K562 (cell line): ENCODE results near the gene THEM4. TPM values are rescaled to one million over a fixed set of nuclear protein-coding genes. Genes with fewer than 3 reads are reported as not detected.

Experiments used
- ATAC-seq: fragments of 200-7000 bp; cut with Tn5 transposase; 3 replicates; pipeline ENCODE4 v1.9.1; 2020; ENCODE audit warnings: moderate library complexity
- BruUV-seq: library from RNA; stranded (reverse); fragments of 400-500 nt; replicated peaks from 2 replicates; lab custom pipeline; 2021; lab: Mats Ljungman, UMichigan
- CTCF ChIA-PET: fragments of 300-600 bp; formaldehyde crosslinking; extraction: SDS; loops from one replicate; lab custom pipeline; 2021; ENCODE audit warnings: low intra/inter-chr PET ratio; lab: Yijun Ruan, JAX
- POLR2A ChIA-PET: fragments of 300-600, 350-650 bp; sonication (Branson Sonifier 250); formaldehyde crosslinking; extraction: SDS; loops from one replicate; lab custom pipeline; 2021; ENCODE audit warnings: antibody characterized with exemption, inconsistent platforms; lab: Yijun Ruan, JAX
- DNase-seq, 4 experiments: peaks; one replicate each; pipeline versions ENCODE4 v3.0.0 to v3.0.0-alpha.2; 2011 to 2018; ENCODE audit warnings: low spot score in 3 of 4, mixed read lengths in 3 of 4; ENCODE audit errors: extremely low read depth in 1 of 4
- FAIRE-seq: peaks from 2 replicates; lab custom pipeline; 2011; peaks lifted over from hg19 to GRCh38; lab: Jason Lieb, UNC
- H2AFZ ChIP-seq: 2 replicates; pipeline ENCODE4 v1.6.0; 2011; ENCODE audit warnings: low read depth, low read length, control low read depth, inconsistent platforms
- H3K27ac ChIP-seq: fragments of 200-600 bp; 3 replicates; pipeline ENCODE4 v1.8.0; 2011; ENCODE audit warnings: low read depth, mild to moderate bottlenecking, control low read depth, inconsistent platforms, low read length, moderate library complexity, mixed read lengths; ENCODE audit errors: extremely low read depth
- H3K27me3 ChIP-seq, 2 experiments: fragments of 300-600 bp in 1 of 2; 2 replicates in 1 of 2; 3 replicates in 1 of 2; pipeline versions ENCODE4 v1.6.0 to v1.8.0; 2011; ENCODE audit warnings: inconsistent platforms in 2 of 2, low read length in 2 of 2, mild to moderate bottlenecking in 1 of 2, mixed read lengths in 1 of 2, moderate library complexity in 1 of 2; ENCODE audit not compliant: control insufficient read depth in 2 of 2, insufficient read depth in 2 of 2
- H3K36me3 ChIP-seq: fragments of 300-600 bp; 3 replicates; pipeline ENCODE4 v1.8.0; 2011; ENCODE audit warnings: mild to moderate bottlenecking, low read length, inconsistent platforms; ENCODE audit not compliant: control insufficient read depth, insufficient read depth
- H3K4me1 ChIP-seq, 2 experiments: fragments of 200-600 bp in 1 of 2; replicated peaks in 1 of 2; 2 replicates in 1 of 2; 3 replicates in 1 of 2; pipeline versions ENCODE4 v1.5.1 to v1.8.0; 2011; ENCODE audit warnings: inconsistent platforms in 2 of 2, low read length in 2 of 2, mild to moderate bottlenecking in 1 of 2, mixed read lengths in 1 of 2, moderate library complexity in 1 of 2; ENCODE audit not compliant: control insufficient read depth in 2 of 2, insufficient read depth in 2 of 2
- H3K4me2 ChIP-seq: 2 replicates; pipeline ENCODE4 v1.6.1; 2011; ENCODE audit warnings: low read length, control low read depth, inconsistent platforms, mixed read lengths; ENCODE audit not compliant: insufficient read depth
- H3K4me3 ChIP-seq: fragments of 200-600 bp; sonication (generic), shearing (Covaris generic); 2 replicates; pipeline ENCODE4 v1.5.1; 2016; ENCODE audit warnings: control low read depth, inconsistent platforms
- H3K79me2 ChIP-seq: fragments of 200-600 bp; 3 replicates; pipeline ENCODE4 v1.8.0; 2011; ENCODE audit warnings: low read length, inconsistent platforms; ENCODE audit not compliant: control insufficient read depth, insufficient read depth
- H3K9ac ChIP-seq, 2 experiments: 2 replicates each; pipeline versions ENCODE4 v1.6.0 to v1.6.1; 2011; ENCODE audit warnings: low read depth in 2 of 2, low read length in 2 of 2, control low read depth in 1 of 2, inconsistent platforms in 1 of 2, mild to moderate bottlenecking in 1 of 2, mixed read lengths in 1 of 2; ENCODE audit not compliant: insufficient read depth in 1 of 2
- H3K9me1 ChIP-seq: one replicate; pipeline ENCODE4 v1.6.0; 2011; ENCODE audit warnings: inconsistent platforms, mild to moderate bottlenecking, low read length, moderate library complexity; ENCODE audit not compliant: control insufficient read depth, insufficient read depth
- H3K9me3 ChIP-seq: replicated peaks from 2 replicates; pipeline ENCODE4 v1.5.1; 2011; ENCODE audit warnings: low read depth, low read length, inconsistent platforms; ENCODE audit not compliant: control insufficient read depth, insufficient read depth
- H4K20me1 ChIP-seq: replicated peaks from 2 replicates; pipeline ENCODE4 v1.6.1; 2011; ENCODE audit warnings: low read length, inconsistent platforms, mixed read lengths; ENCODE audit not compliant: control insufficient read depth, insufficient read depth
- FUS ChIP-seq: fragments of 200-400 bp; formaldehyde crosslinking; optimal IDR thresholded peaks from 2 replicates; pipeline ENCODE3; 2017; ENCODE audit warnings: low read depth, low read length
- MEF2D ChIP-seq: conservative IDR thresholded peaks from 2 replicates; pipeline ENCODE4 v1.6.1; 2016; ENCODE audit warnings: low read depth, missing genetic modification characterization, missing compliant biosample characterization
- MTA3 ChIP-seq: fragments of 450-650 bp; formaldehyde crosslinking; IDR thresholded peaks from 2 replicates; pipeline ENCODE4 v1.6.1; 2017; ENCODE audit warnings: mild to moderate bottlenecking, borderline replicate concordance
- SOX6 ChIP-seq: fragments of 450-650 bp; IDR thresholded peaks from 2 replicates; pipeline ENCODE4 v1.6.1; 2014; ENCODE audit warnings: mild to moderate bottlenecking
- ZKSCAN8 ChIP-seq: fragments of 200-800 bp; sonication (Bioruptor generic); IDR thresholded peaks from 2 replicates; pipeline ENCODE4 v1.6.1; 2016; ENCODE audit warnings: missing genetic modification characterization, missing compliant biosample characterization
- WGBS: fragments of 100-300 bp; shearing (Covaris generic); methylation state at CpG from one replicate; pipeline ENCODE4 v1.1.6; 2016; ENCODE audit warnings: low coverage, mixed read lengths; ENCODE audit not compliant: insufficient coverage; ENCODE audit errors: missing lambda C conversion rate; 5-methylcytosine and 5-hydroxymethylcytosine counted together
- in situ Hi-C: fragments of 300-500 bp; cut with MboI; formaldehyde crosslinking; loops from 4 replicates; pipeline ENCODE4 v1.15.0; 2018; ENCODE audit warnings: inconsistent platforms, mixed read lengths
- intact Hi-C: fragments of 100-400 bp; cut with micrococcal nuclease; formaldehyde crosslinking; loops from 2 replicates; pipeline ENCODE4 v1.14.2; 2022
- polyA plus RNA-seq, 8 experiments: library from polyadenylated mRNA; depleted of rRNA in 4 of 8; stranded (reverse) in 5 of 8; unstranded in 3 of 8; fragments of >200 nt; fragmentation: Nextera tagmentation in 2 of 8; fragmentation: Illumina TruSeq in 1 of 8; extraction: Ambion mirVana in 2 of 8; extraction: Trizol in 1 of 8; gene quantifications; 2 replicates each; pipeline versions ENCODE4 v1.2.1 to v1.2.3, GENCODE V29; 2011 to 2014; ENCODE audit warnings: inconsistent platforms in 1 of 8, missing spikeins in 1 of 8
- total RNA-seq, 7 experiments: library from RNA; depleted of rRNA in 6 of 7; stranded (reverse); fragments of >200 nt in 6 of 7; fragmentation: Illumina TruSeq in 2 of 7; extraction: Trizol in 2 of 7; gene quantifications; 2 replicates each; pipeline versions ENCODE4 v1.2.1 to v1.2.3, GENCODE V29; 2011 to 2021; ENCODE audit warnings: low replicate concordance in 1 of 7
- TF ChIP-seq, protein P1 (sequence below), 2 experiments: IDR thresholded peaks; 2 replicates each; pipeline ENCODE4 v1.6.1; 2012; ENCODE audit warnings: improper control_type of control experiment in 2 of 2, low read depth in 2 of 2, low read length in 2 of 2, borderline replicate concordance in 1 of 2
- TF ChIP-seq, protein P2 (sequence below): fragments of 250-450 bp; sonication (Bioruptor Pico); IDR thresholded peaks from 2 replicates; pipeline ENCODE4 v1.9.0; 2021; ENCODE audit warnings: mild to moderate bottlenecking

THEM4 gene
- total and polyA plus RNA-seq, 9 of the 15 experiments (the other 6 are each of a cell fraction or from before 2014, with no cell fraction given), result 8.6 to 71.9 (median 35.3) TPM

DNA sequence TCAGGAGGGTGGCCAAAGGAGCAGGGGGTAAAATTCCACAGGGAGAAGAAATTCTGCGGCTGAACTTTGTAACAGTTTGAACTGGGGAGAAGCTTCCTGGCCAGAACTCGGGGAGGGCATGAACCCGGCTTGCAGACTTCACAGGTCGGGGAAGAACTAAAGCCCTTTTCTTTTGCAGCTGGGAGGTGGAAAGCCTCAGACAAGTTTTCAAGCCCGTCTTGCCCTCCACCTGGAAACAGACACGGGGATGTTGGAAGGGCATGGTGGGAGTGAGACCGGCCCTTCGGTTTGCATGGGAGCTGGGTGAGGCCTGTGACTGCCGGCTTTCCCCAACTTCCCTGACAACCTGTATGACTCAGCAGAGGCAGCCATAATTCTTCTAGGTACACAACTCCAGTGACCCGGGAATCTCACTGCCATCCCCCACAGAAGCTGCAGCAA is 11.3 kb downstream of the THEM4 start (continued):
- TF ChIP-seq MEF2D, result no peak
- no peak for TF ChIP-seq FUS

DNA sequence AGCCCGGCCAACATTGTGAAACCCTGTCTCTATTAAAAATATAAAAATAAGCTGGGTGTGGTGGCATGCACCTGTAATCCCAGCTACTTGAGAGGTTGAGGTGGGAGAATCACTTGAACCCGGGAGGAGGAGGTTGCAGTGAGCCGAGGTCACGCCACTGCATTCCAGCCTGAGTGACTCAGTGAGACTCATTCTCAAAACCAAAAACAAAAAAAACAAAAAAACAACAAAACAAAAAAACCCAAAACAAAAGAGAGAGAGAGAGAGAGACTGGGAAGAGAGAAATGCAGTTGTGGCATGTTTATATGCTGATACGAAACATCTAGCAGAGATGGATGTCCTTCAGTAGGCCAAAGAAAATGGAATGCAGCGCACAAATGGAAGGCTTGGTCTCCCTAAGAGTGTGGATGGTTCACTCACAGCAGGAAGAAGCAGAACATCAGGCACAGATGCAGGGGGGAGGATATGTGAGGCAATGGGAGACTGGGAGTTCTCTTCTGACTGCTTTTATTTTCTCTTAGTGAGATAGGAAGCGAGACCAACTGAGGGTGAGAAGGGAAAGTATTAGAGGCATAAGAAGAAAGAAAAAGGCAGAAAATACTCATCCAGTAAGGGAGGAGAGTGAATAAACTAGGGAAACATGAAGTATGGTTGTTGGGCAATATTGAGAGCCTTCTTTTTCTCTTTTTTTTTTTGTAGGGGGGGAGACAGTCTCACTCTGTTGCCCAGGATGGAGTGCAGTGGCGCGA is 16.0 kb downstream of the THEM4 start:
- H3K4me1 ChIP-seq, result peaks cover 8 to 18% of the 10 kb centered on the region in 2 experiments; a peak in 4 of 5 replicates
- DNase-seq, result no peak
- no peak for FAIRE-seq
- H3K27me3 ChIP-seq, result no peaks in the 10 kb centered on the region
- peaks cover 22% of the 10 kb centered on the region for H3K79me2 ChIP-seq
- no peak overlapping the region for H3K27ac ChIP-seq
- ATAC-seq, result no peak
- no peak overlapping the region for H2AFZ ChIP-seq
- TF ChIP-seq, protein P1, sequence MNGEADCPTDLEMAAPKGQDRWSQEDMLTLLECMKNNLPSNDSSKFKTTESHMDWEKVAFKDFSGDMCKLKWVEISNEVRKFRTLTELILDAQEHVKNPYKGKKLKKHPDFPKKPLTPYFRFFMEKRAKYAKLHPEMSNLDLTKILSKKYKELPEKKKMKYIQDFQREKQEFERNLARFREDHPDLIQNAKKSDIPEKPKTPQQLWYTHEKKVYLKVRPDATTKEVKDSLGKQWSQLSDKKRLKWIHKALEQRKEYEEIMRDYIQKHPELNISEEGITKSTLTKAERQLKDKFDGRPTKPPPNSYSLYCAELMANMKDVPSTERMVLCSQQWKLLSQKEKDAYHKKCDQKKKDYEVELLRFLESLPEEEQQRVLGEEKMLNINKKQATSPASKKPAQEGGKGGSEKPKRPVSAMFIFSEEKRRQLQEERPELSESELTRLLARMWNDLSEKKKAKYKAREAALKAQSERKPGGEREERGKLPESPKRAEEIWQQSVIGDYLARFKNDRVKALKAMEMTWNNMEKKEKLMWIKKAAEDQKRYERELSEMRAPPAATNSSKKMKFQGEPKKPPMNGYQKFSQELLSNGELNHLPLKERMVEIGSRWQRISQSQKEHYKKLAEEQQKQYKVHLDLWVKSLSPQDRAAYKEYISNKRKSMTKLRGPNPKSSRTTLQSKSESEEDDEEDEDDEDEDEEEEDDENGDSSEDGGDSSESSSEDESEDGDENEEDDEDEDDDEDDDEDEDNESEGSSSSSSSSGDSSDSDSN (IDR thresholded peaks at IDR 0.05; ENCODE audit: borderline replicate concordance in 1 of 2, low read depth in 2 of 2, low read length in 2 of 2), result no peak
- TF ChIP-seq MTA3 (no peak), ZKSCAN8 (CRISPR knock-in tag) (no peak), SOX6 (no peak)
- TF ChIP-seq, protein P2, sequence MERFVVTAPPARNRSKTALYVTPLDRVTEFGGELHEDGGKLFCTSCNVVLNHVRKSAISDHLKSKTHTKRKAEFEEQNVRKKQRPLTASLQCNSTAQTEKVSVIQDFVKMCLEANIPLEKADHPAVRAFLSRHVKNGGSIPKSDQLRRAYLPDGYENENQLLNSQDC (CRISPR knock-in tag), result no peak
- in situ Hi-C loops (no loop called here), intact Hi-C loops (no loop called here)
- peaks cover 73% of the 10 kb centered on the region for H3K36me3 ChIP-seq
- H3K9me1 ChIP-seq, result no peaks in the 10 kb centered on the region
- H3K9me3 ChIP-seq, result no peaks in the 10 kb centered on the region
- no peaks in the 10 kb centered on the region for H4K20me1 ChIP-seq
- WGBS, result 94% methylated on average over 6 of the region's 9 CpGs
- no peak overlapping the region for H3K9ac ChIP-seq
- POLR2A ChIA-PET, result interaction anchor here (0.9 kb wide), 2 partner anchors 12 to 15 kb away, joined by 3 read pairs; no protein-coding TSS in a partner anchor
- TSS peak; percentile 18 for BruUV-seq
- H3K4me3 ChIP-seq, result no peak overlapping the region
- CTCF ChIA-PET, result no interaction called here
- H3K4me2 ChIP-seq, result no peak overlapping the region
